Dedifferentiated amniotic fluid mesenchymal stem cell (primary cell): ENCODE results near the gene VPS37B.

Experiments used
- DNase-seq: peaks from one replicate; pipeline ENCODE4 v3.0.0-alpha.2; 2016; ENCODE audit errors: extremely low spot score

The VPS37B gene

GRCh38 chr12:122840580-122841513 lies 55.1 kb downstream of the VPS37B start:
- DNase-seq = no peak

GRCh38 chr12:122839907-122840554 lies 55.9 kb downstream of the VPS37B start:
- DNase-seq = no peak

- no peak for DNase-seq
These were observed 57.1 kb downstream of the VPS37B start for GRCh38 chr12:122838841-122839240.

DNA sequence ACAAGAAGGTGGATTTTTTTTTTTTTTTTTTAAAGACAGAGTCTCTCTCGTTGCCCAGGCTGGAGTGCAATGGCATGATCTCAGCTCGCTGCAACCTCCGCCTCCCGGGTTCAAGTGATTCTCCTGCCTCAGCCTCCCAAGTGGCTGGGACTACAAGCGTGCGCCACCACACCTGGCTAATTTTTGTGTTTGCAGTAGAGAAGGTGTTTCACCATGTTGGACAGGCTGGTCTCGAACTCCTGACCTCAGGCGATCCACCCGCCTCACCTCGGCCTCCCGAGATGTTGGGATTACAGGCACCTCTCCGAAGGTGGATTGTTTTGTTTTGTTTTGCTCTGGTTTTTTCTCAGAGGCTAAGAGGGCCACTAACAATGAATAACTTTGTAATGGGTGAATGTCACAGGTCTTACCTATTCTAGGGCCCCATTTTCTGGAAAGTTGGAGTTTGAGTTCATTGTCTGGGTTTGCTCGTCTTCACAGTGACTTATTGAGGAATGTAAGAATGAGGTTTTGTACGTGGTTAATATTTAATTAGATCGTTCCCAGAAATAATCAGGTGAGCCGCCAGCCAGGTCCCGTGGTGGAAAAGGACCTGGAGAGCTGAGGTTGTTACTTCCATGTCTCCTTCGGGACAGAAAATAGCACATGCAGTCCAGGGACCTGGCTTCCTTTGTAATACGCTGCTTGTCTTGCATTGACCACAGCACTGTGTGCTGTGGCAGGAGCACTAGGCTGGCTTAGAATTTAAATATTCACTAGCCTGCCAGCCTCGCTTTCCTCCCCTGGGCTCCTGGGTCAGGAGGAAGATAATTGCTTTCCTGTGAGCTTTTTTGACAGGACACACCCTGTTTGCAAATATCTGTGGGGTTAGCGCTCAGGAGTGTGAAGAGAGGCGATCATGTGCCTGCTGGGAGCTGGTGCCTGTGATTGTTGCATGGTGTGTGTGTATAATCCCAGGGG lies 58.3 kb downstream of the VPS37B start:
- DNase-seq = no peak

DNA sequence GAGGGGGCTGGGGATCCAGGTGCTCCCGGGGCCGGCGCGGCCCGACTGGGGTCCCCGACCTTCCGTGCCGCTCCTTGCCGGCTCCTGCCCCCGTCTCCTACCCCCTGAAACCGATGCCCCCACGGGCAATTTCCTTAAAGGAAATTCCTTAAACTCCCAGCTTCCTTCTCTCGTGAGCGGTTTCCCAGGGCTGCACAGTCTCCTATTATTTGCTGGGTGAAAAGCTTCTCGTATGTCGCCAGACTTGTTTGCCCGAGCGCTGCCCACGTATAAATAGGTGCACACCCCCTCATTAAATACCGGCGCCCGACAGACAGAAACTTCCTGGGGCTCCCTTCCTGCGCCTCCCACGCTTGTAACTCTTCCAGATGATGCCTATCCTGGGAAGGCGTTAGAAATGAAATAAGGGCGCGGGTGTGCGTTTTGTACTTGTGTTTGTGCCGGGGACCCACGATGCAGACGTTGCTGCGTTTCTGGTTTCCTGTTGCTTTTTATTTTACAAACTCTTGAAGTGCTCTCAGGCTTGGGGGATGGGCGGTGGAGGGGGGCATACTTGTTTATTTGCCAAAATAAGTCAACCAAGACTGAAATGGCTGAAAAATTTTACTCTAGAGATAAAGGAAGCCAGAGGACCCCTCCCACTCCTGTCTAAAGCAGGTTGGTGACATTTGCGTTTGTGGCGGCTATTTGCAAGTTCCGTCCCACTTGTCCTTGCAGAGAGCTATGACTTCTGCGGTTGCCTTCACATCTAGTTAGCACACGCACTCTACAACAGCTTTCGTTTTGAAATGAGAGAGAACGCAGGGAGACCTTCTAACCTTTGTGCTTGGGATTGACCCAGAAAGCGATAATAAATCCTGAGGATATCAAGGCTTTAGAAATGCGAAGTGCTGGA lies 59.6 kb downstream of the VPS37B start:
- DNase-seq = no peak

DNA sequence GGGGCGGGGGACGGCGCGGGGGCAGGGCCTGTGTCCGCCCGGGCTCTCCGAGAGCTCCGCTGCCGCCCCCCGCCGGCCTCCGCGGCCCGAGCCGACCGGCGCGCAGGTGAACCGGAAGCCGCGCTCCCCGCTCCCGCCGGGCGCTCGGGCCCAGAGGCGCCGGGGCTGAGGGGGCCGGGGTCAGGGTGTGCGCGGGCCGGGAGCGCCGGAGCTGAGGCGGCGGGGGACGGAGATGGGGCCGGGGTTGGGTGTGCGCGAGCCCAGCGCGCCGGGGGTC lies 60.2 kb downstream of the VPS37B start:
- no peak for DNase-seq

DNA sequence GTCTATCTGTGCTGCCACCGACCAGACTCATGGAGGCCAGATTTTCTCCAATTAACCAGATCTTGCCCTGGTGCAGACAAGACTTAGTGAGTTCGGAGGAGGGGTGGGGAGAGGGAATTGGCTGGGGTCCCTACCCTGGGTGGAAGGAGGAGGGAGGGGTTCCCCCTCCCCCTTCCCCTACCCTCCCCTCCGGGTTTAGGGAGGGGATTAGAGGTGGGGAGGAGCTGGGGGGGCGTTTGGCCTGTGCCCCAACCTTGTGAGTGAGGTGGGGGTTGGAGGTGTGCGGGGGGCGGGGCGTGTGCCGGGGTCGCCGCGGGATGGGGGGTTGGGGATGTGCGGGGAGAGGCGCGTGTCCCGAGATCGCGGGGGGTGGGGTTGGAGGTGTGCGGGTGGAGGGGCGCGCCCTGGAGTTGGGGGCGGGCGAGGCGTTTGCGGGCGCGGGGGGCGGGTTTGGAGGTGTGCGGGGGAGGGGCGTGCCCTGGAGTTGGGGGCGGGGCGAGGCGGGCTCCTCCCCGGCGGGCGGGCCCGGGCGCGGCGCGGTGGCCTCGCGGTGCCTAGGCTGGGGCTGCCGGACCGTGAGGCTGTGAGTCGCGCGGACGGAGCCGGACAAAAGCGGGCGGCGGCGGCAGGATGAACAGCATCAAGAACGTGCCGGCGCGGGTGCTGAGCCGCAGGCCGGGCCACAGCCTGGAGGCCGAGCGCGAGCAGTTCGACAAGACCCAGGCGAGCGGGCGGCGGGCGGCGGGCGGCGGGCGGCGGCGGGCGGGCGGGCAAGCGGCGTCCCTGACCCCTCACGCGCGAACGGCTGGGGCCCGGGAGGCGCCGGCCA lies 60.8 kb downstream of the VPS37B start, which contains the start of gene HIP1R:
TSS of gene HIP1R (plus strand) at position 537 of the 829 bp plus-strand sequence. CDS start at position 631, 94 bp downstream.
- no peak for DNase-seq

DNA sequence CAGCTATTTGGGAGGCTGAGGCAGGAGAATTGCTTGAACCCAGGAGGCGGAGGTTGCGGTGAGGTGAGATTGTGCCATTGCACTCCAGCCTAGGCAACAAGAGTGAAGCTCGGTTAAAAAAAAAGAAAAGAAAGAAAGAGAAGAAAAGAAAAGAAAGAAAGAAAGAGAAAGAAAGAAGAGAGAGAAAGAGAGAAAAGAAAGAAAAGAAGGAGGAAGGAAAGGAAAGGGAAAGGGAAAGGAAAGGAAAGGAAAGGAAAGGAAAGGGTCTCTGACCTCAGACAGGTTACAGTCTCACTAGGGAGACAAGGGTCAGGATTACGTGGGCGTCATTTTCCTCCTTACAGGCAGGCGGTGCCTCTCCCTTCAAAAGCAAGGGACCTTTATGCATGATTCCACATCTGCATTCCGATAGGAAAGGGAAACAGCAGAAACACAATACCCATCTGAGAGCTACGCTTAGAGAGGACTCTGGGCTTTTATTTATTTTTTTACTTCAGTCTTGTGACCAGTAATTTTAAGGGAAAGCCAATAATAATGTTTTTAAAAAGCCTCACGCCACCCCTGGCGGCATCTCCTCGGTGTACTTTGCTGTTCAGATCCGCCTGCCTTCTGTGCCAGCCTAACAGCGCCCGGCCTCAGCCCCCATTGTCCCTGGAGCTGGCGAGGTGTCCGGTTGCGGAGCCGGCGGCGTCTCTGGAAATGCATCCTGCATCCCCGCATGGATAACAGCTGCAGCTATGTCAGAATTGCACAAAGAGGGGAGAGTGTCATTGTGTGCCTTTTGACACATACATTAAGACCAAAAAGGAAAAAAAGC lies 61.6 kb downstream of the VPS37B start:
- DNase-seq = peak; percentile 51

DNA sequence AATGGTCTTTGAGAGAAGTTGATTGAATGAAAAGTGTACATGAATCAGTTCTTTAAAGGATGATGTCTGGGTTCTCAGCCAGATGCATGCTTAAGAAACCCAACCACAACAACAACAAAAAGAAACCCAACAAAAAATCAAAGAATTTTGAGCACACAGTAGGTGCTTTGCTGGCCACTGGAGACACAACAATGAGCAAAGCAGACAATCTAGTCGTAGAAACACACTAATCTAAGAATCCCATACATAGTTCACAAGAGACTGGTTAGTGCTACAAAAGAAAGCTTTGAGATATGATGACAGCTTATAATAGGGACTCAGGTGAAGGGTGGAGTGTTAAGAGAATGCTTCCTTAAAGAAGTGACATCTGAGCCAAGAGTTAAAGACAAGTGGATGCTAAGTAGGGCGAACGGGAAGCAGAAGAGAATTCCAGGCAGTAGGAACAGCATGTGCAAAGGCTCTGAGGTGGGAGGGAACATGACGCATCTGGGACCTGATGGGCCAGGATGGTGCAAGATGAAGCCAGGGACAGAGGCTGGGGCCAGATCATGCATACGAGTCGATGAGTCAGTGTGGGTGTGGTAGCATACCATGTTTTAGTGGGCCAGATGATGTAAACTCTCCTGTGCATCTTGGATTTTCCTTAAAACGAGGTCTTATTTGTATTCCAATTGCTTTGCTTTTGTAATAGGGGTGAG lies 65.3 kb downstream of the VPS37B start:
- DNase-seq = no peak

DNA sequence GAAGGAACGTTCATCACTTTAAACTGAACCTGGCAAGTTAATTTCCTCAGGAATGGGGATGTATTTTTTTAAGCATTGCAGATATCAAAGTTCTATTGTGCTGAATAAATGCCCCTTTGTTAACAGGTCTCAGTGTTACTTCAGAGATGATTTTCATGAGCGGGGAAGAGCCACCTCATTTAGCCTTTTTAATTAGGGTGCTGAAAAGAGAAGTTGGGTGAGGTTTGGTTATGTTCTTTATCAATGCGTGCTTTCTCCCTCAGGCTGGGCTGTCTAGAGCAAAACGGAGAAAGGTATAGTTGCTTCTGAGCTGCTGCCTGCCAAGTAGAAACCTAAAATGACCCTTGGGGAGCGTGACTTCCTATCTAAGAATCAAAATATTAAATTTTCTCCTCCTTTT lies 68.7 kb downstream of the VPS37B start:
- no peak for DNase-seq

DNA sequence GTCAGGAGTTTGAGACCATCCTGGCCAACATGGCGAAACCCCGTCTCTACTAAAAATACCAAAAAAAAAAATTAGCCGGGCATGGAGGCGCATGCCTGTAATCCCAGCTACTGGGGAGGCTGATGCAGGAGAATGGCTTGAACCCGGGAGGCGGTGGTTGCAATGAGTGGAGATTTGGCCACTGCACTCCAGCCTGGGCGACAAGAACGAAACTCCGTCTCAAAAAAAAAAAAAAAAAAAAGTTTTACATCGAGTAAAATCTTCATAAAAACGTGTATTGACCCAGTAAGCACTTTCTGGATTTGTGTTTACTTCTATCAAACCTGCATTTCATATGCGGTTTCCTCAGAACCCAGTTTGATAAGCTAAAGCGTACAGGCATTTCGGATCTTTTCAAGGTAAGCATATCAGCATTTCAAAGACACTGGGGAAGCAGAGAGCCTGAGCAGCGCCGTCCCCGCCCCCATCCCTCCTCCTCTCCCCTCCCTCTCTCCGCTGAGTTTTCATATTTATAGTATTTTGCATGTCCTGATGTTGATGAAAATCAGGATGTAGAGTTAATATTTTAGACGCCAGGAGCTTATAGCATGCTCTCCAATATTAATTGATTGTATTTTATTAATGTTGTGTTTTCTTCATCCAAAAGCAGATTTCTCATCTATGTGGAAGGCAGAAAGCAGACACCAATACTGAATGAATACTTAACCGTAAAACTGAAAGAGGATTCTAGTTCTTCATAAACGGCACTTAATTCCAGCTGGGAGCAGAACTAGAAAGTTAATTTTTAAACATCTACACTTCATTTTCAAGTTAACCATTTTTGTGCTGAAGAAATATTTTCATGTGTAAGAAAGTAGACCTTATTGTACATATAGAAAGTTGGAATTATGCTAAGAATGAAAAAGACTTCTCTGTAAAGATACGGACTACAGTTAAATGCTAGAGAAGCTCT lies 69.9 kb downstream of the VPS37B start:
- DNase-seq = no peak

DNA sequence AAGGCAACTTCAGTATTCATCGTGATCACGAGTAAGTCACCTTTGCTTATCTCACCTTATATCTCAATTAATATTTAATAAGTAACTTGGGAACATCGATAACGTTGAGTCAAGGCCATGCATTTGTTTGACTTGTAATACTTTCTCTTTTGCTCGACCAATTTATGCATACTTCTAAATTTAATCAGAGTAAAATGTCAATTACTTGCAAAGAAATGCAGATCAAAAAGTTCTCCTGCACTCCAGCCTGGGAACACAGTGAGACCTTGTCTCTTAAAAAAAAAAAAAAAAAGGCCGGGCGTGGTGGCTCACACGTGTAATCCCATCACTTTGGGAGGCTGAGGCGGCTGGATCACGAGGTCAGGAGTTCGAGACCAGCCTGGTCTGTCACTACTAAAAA lies 72.5 kb downstream of the VPS37B start:
- no peak for DNase-seq

GRCh38 chr12:122820838-122821271 lies 75.1 kb downstream of the VPS37B start:
- DNase-seq = no peak

DNA sequence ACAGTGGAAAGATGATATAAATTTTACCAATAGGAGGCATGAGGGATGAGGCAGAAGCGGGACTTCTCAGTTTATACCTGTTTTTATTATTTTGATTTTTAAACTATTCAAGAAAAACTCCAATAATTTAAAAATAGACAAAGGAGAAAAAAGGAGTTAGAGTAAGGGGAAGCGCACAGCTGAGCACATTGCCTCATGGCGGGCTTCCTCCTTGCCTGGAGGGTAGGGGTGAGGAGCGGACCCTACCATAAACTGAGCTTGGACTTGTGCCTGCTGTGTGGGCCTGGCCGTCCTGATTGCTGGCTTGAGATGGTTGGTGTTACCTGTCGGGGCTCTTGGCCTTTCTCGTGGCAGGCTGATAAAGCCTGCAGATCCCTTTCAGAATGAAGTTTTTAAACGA lies 75.8 kb downstream of the VPS37B start:
- no peak for DNase-seq

GRCh38 chr12:122819209-122819785 lies 76.6 kb downstream of the VPS37B start:
- DNase-seq = no peak
